Activated T-cell treated with anti-CD3 and anti-CD28 coated beads, Interleukin-2, amount 50 U/mL, for 4 hours (primary cell): ENCODE data around the gene CYTL1. TPM values are rescaled to one million over a fixed set of nuclear protein-coding genes. Genes with fewer than 3 reads are reported as not detected.
"Not testable (repeated sequence)": the region's sequence is repeated elsewhere in the genome, so short reads cannot be mapped to it uniquely, and the experiment has no call there.

Experiments used
- ATAC-seq, 2 donors: fragments of 200-7000 bp; cut with Tn5 transposase; one replicate each; pipeline ENCODE4 v1.10.0; 2021
- DNase-seq: peaks from one replicate; pipeline ENCODE4 v3.0.0-alpha.2; 2020
- H3K27me3 Mint-ChIP-seq: one replicate; pipeline ENCODE4 v1.8.0; 2021; ENCODE audit warnings: low read depth, mixed read lengths
- H3K36me3 Mint-ChIP-seq: one replicate; pipeline ENCODE4 v1.8.0; 2022; ENCODE audit warnings: mixed read lengths; ENCODE audit not compliant: insufficient read depth
- H3K4me1 Mint-ChIP-seq: one replicate; pipeline ENCODE4 v1.8.0; 2021; ENCODE audit warnings: low read depth, mixed read lengths
- H3K4me3 Mint-ChIP-seq: one replicate; pipeline ENCODE4 v1.8.0; 2021; ENCODE audit warnings: mild to moderate bottlenecking, moderate library complexity, mixed read lengths
- H3K9me3 Mint-ChIP-seq: one replicate; pipeline ENCODE4 v1.8.0; 2021; ENCODE audit warnings: mixed read lengths
- total RNA-seq, 3 donors: library from RNA; stranded (reverse); gene quantifications; one replicate each; pipeline ENCODE4 v1.2.1, GENCODE V29; 2021

CYTL1 gene
- total RNA-seq, 3 donors from 2014 or later: not detected

GRCh38 chr4:5001641-5002040, 17.6 kb downstream of the CYTL1 start:
- not testable (repeated sequence) for H3K36me3 Mint-ChIP-seq, H3K9me3 Mint-ChIP-seq, H3K4me3 Mint-ChIP-seq, H3K4me1 Mint-ChIP-seq, DNase-seq, ATAC-seq
- H3K27me3 Mint-ChIP-seq: peaks cover 22% of the 10 kb centered on the region

GRCh38 chr4:4996935-4997334, 22.3 kb downstream of the CYTL1 start:
- H3K4me1 Mint-ChIP-seq, H3K27me3 Mint-ChIP-seq, ATAC-seq, H3K36me3 Mint-ChIP-seq, DNase-seq, H3K9me3 Mint-ChIP-seq, H3K4me3 Mint-ChIP-seq: not testable (repeated sequence)

DNA sequence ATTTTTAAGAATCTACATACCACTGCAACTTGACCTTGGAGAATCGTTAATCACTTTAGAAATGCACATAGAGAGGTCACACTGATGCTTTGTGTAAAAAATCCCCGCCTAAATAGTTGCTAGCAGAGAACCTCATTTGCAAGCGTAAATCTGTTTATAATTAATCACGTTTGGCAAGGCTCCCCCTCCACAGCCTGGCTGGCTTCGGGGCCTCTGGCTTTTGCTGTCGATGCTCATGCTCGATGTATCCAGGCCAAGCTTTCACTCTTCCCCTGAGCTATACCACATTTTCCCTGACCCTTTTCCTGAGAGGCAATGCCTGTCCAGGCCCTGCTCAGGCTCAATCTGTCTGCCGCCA, 23.4 kb downstream of the CYTL1 start:
- Mint-ChIP-seq H3K36me3 (no peaks in the 10 kb centered on the region), H3K4me3 (no peak overlapping the region), H3K4me1 (no peaks in the 10 kb centered on the region), H3K27me3 (peaks cover 9% of the 10 kb centered on the region), H3K9me3 (no peaks in the 10 kb centered on the region)
- DNase-seq (no peak), ATAC-seq (no peak)

- no peak overlapping the region for H3K4me3 Mint-ChIP-seq
- ATAC-seq: peak; percentile 55 to 58
- H3K9me3 Mint-ChIP-seq: no peaks in the 10 kb centered on the region
- H3K4me1 Mint-ChIP-seq: no peaks in the 10 kb centered on the region
- no peaks in the 10 kb centered on the region for H3K36me3 Mint-ChIP-seq
- DNase-seq: no peak
- H3K27me3 Mint-ChIP-seq: peaks cover 9% of the 10 kb centered on the region
Observed at GRCh38 chr4:4995103-4995907, 24.0 kb downstream of the CYTL1 start.

DNA sequence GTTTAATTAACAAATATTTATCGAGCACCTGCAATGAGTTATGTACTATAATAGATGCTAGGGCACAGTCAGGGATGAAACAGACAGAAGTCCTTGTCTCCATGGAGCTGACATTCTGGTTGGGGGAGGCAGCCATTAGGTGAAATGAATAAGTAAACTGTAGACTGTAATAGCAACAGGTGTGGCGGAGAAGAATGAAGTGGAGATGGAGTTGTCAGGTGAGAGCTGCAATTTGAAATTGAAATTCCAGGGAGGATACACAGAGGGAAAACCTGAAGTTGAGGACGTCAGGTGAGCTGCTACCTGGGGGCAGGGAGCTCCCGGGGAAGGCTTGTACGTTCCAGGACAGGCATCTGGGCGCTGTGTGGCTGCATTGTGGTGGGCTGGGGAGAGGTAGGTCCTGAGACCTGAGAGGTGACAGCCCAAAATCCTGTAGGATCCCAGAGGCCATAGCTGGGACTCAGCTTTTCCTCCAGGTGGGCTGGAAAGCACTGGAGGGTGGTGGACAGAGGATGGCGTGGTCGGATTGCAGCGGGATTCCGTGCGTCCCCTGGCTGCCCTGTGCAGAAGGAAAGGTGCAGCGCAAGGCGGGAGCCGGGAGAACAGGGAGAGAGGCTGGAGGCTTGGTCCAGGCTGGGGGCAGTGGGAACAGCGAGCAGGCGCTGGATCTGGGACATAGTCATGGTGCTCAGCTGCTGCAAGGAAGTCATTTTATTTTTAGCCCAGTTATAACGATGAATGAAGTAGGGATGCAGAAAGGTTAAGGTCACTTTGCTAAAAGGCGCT, 24.8 kb downstream of the CYTL1 start:
- no peak overlapping the region for H3K4me3 Mint-ChIP-seq
- H3K27me3 Mint-ChIP-seq: peaks cover 9% of the 10 kb centered on the region
- ATAC-seq: no peak
- DNase-seq: no peak
- no peaks in the 10 kb centered on the region for H3K4me1 Mint-ChIP-seq
- no peaks in the 10 kb centered on the region for H3K36me3 Mint-ChIP-seq
- H3K9me3 Mint-ChIP-seq: no peaks in the 10 kb centered on the region

GRCh38 chr4:4992833-4993232, 26.4 kb downstream of the CYTL1 start:
- Mint-ChIP-seq H3K4me3 (no peak overlapping the region), H3K27me3 (peaks cover 9% of the 10 kb centered on the region), H3K4me1 (no peaks in the 10 kb centered on the region), H3K36me3 (no peaks in the 10 kb centered on the region), H3K9me3 (no peaks in the 10 kb centered on the region)
- DNase-seq (no peak), ATAC-seq (no peak)

- H3K9me3 Mint-ChIP-seq: no peaks in the 10 kb centered on the region
- H3K36me3 Mint-ChIP-seq: no peaks in the 10 kb centered on the region
- H3K27me3 Mint-ChIP-seq: peaks cover 13% of the 10 kb centered on the region
- ATAC-seq (no peak), DNase-seq (no peak)
- H3K4me3 Mint-ChIP-seq: no peak overlapping the region
- no peaks in the 10 kb centered on the region for H3K4me1 Mint-ChIP-seq
Observed at GRCh38 chr4:4991541-4992099, 27.6 kb downstream of the CYTL1 start.

DNA sequence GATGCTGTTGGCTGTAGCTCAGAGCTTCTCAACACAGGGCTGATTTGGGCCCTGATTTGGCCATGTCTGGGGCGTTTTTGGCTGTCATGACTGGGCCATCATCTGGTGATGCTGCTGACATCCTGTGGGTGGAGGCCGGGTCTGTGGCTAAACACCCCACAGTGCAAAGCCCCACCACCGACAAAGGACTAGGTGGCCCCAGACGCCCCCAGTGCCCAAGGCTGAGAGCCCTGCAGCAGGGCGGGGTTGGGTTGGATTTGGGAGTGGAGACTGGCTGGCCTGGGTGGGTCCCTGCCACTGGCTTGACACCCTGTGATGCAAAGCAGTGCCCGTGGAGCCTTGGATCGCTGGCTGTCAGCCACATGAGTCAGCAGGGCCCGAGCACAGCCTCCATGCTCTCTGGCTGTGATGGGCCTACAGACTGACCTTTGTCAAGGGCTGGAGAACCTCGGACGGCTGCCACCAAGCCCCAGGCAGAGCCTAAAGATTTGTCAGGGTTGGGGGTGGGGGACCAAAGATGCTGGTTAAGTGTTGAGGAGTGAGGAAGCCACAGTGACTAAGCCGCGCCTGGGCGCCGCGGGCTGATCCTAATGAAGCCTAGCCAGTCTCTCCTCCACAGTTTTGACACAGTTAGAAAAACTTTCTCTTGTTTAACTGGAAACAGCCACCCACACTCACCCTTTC, 28.3 kb downstream of the CYTL1 start:
- H3K4me1 Mint-ChIP-seq: no peaks in the 10 kb centered on the region
- ATAC-seq (no peak), DNase-seq (no peak)
- H3K36me3 Mint-ChIP-seq: no peaks in the 10 kb centered on the region
- no peak overlapping the region for H3K4me3 Mint-ChIP-seq
- H3K9me3 Mint-ChIP-seq: no peaks in the 10 kb centered on the region
- H3K27me3 Mint-ChIP-seq: peaks cover 11% of the 10 kb centered on the region

- Mint-ChIP-seq H3K27me3 (peaks cover 11% of the 10 kb centered on the region), H3K4me1 (no peaks in the 10 kb centered on the region), H3K36me3 (no peaks in the 10 kb centered on the region), H3K9me3 (no peaks in the 10 kb centered on the region), H3K4me3 (no peak overlapping the region)
- ATAC-seq (no peak), DNase-seq (no peak)
Observed at GRCh38 chr4:4990329-4990728, 28.9 kb downstream of the CYTL1 start.

DNA sequence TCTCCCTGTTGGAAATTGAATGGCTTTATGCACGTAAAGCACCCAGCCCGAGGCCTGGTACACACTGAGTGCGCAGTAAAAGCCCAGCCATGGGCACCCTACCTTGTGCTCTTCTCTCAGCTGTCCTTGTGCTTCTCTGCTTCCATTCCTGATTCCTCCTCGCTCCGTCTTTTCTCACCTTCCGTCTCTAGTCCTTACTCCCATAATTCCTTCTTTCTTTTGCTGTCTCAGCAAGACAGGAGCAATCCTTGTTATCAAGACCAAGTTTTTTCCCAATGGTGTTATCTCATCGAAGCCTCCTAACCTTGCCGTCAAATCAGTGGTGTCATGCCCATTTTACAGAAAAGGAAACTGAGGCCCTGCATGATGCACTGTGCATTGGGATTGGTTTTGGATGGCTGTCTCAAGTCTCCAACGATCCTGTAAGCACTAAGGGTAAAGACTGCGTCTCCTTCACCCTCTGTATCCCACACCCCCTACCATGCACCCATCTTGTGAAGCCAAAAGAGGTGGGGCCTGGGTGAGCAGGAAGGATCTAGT, 30.1 kb downstream of the CYTL1 start:
- no peaks in the 10 kb centered on the region for H3K4me1 Mint-ChIP-seq
- H3K27me3 Mint-ChIP-seq: peaks cover 11% of the 10 kb centered on the region
- DNase-seq (no peak), ATAC-seq (no peak)
- no peaks in the 10 kb centered on the region for H3K36me3 Mint-ChIP-seq
- H3K4me3 Mint-ChIP-seq: no peak overlapping the region
- no peaks in the 10 kb centered on the region for H3K9me3 Mint-ChIP-seq

DNA sequence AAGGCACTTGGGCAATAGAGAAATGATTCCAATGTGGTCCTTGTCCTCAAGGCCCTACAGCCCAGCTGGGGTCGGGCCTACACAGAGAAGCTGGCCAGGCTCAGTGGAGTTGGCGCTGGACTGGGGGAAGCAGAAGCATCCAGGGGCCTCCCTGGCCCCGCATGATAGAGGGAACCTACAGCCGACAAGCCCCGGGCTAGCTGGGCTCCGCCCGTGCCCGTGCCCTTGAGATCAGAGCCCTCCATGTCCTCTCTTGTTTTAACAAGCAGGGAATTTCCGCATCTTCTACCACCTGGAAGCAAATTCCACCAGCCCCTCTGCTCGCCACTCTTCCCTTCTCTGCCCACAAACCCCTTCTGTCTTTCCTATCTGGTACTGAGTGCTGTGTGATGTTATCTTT, 31.6 kb downstream of the CYTL1 start:
- H3K4me3 Mint-ChIP-seq: no peak overlapping the region
- DNase-seq (no peak), ATAC-seq (no peak)
- no peaks in the 10 kb centered on the region for H3K9me3 Mint-ChIP-seq
- peaks cover 3% of the 10 kb centered on the region for H3K27me3 Mint-ChIP-seq
- H3K4me1 Mint-ChIP-seq: no peaks in the 10 kb centered on the region
- H3K36me3 Mint-ChIP-seq: no peaks in the 10 kb centered on the region

DNA sequence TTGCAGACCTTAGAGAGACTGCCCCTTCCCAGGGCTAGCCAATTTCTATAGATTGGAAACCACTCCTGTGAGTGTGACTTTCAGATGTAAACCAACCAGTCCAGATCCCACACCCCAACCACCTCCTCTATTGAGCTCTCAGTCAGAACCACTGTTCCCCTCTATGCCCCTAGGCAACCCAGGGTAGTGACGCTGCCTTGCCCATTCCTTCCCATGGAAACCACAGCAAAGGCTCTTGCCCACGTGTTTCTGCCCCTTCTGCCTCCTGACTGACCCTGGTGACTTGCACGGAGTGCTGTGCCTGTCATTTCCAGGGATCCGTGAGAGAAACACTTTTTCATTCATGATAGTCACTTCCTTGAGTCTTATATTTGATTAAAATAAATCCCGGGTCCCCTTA, 32.4 kb downstream of the CYTL1 start:
- ATAC-seq (no peak), DNase-seq (no peak)
- no peak overlapping the region for H3K4me3 Mint-ChIP-seq
- H3K9me3 Mint-ChIP-seq: no peaks in the 10 kb centered on the region
- H3K27me3 Mint-ChIP-seq: peaks cover 3% of the 10 kb centered on the region
- no peaks in the 10 kb centered on the region for H3K36me3 Mint-ChIP-seq
- H3K4me1 Mint-ChIP-seq: no peaks in the 10 kb centered on the region

DNA sequence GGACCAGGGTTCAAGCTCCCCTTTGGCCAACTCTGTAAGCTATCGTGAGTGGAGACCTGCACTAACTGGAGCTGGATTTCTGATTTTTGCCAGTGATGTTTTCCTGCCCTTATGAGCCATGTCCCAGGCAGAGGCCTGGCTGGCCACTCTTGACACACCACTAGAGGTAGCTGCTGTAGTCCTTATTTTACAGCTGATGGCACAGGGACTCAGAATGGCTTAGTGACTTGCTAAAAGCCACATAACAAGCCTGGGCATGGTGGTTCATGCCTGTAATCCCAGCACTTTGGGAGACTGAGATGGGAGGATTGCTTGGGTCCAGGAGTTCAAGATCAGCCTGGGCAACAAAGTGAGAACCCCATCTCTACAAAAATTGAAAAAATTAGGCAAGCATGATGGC, 33.4 kb downstream of the CYTL1 start:
- H3K9me3 Mint-ChIP-seq: no peaks in the 10 kb centered on the region
- no peak overlapping the region for H3K4me3 Mint-ChIP-seq

GRCh38 chr4:4985036-4985435, 34.2 kb downstream of the CYTL1 start:
- H3K4me1 Mint-ChIP-seq: no peaks in the 10 kb centered on the region
- no peak overlapping the region for H3K4me3 Mint-ChIP-seq
- no peaks in the 10 kb centered on the region for H3K36me3 Mint-ChIP-seq
- H3K9me3 Mint-ChIP-seq: no peaks in the 10 kb centered on the region
- no peak for ATAC-seq
- no peak for DNase-seq
- peaks cover 3% of the 10 kb centered on the region for H3K27me3 Mint-ChIP-seq

More for the DNA sequence above, 33.4 kb downstream of the CYTL1 start:
- ATAC-seq (no peak), DNase-seq (no peak)
- H3K27me3 Mint-ChIP-seq: peaks cover 3% of the 10 kb centered on the region
- no peaks in the 10 kb centered on the region for H3K36me3 Mint-ChIP-seq
- no peaks in the 10 kb centered on the region for H3K4me1 Mint-ChIP-seq
